Stimulated activated CD4-positive, alpha-beta T cell treated with anti-CD3 and anti-CD28 coated beads, Interleukin-1b, Interleukin-23, amount 100 ng/mL, for 1 hour (primary cell): Measurements from ENCODE around the gene ARHGAP33.
A peak's percentile ranks its signal among the peaks of the same experiment; 100 is the strongest.

Experiments
- DNase-seq, 2 donors: peaks; one replicate each; pipeline ENCODE4 v3.0.0-alpha.2; 2020; ENCODE audit warnings: low read depth in 2 of 2

ARHGAP33 gene, protein sequence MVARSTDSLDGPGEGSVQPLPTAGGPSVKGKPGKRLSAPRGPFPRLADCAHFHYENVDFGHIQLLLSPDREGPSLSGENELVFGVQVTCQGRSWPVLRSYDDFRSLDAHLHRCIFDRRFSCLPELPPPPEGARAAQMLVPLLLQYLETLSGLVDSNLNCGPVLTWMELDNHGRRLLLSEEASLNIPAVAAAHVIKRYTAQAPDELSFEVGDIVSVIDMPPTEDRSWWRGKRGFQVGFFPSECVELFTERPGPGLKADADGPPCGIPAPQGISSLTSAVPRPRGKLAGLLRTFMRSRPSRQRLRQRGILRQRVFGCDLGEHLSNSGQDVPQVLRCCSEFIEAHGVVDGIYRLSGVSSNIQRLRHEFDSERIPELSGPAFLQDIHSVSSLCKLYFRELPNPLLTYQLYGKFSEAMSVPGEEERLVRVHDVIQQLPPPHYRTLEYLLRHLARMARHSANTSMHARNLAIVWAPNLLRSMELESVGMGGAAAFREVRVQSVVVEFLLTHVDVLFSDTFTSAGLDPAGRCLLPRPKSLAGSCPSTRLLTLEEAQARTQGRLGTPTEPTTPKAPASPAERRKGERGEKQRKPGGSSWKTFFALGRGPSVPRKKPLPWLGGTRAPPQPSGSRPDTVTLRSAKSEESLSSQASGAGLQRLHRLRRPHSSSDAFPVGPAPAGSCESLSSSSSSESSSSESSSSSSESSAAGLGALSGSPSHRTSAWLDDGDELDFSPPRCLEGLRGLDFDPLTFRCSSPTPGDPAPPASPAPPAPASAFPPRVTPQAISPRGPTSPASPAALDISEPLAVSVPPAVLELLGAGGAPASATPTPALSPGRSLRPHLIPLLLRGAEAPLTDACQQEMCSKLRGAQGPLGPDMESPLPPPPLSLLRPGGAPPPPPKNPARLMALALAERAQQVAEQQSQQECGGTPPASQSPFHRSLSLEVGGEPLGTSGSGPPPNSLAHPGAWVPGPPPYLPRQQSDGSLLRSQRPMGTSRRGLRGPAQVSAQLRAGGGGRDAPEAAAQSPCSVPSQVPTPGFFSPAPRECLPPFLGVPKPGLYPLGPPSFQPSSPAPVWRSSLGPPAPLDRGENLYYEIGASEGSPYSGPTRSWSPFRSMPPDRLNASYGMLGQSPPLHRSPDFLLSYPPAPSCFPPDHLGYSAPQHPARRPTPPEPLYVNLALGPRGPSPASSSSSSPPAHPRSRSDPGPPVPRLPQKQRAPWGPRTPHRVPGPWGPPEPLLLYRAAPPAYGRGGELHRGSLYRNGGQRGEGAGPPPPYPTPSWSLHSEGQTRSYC

DNA sequence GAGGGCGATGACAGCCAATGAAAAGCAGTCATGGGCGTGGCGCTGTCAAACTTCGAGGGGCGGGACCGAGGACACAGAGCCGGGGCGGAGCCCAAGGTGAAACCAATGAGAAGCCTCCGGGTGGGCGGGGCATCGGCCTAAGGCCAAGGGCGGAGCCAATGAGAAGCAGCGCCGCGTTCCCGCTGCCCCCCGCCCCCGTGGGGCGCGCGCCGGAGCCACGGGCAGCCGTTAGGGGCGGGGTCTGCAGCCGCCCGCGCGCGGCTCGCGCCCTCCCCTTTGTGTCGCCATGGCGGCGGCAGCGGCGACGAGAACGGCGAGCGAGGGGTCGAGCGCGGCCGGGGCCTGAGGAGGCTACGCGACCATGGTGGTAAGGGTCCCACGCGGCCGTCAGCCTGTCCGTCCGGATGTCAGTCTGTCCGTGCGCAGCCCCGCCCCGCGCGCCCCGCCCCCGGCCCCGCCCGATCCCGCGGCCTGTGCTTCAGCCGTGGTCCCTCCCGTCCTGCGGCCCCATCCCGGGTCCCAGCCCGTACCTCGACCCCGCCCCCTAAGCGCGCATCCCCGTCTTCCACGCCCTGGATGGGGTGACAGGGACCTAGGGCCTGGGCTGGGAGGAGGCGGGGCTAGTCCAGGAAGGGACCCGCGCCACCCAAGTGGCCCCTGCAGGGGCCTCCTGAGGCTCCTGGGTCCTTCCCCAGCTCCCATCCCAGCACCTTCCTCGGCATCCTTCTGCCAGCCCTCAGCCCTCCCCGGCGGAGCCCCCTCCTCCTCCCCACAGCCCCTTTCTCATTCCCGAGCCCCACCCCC, at the start of gene ARHGAP33:
ARHGAP33 (plus strand) TSS at position 267 of the 804 bp plus-strand sequence; CDS start at position 362, 95 bp downstream.
- peak; percentile 96 to 97 for DNase-seq

DNA sequence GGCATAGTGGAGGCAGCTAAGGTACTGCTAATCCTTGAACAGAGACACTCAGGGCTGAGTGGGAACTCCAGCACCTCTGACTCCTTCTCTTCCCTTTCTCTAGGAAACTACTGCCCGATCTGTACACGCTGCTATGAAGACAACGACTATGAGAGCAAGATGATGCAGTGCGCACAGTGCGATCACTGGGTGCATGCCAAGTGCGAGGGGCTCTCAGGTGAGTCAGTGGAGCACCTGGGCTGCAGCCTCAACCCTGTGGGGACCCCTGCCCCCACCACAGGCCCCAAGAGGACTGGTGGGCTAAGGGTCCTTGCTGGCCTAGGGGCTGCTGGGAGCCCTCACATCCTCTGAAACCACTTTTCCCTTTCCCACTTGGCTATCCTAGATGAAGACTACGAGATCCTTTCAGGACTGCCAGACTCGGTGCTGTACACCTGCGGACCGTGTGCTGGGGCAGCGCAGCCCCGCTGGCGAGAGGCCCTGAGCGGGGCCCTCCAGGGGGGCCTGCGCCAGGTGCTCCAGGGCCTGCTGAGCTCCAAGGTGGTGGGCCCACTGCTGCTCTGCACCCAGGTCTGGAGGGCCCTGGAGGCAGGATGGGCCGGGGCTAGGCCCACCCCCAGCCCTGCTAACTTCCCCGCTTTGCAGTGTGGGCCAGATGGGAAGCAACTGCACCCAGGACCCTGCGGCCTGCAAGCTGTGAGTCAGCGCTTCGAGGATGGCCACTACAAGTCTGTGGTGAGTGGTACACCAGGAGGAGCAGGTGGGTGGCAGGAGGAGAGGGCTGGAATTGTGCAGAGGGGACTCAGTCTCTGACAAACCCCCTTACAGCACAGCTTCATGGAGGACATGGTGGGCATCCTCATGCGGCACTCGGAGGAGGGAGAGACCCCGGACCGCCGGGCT, 48.1 kb upstream of the ARHGAP33 start:
- DNase-seq = no peak

DNA sequence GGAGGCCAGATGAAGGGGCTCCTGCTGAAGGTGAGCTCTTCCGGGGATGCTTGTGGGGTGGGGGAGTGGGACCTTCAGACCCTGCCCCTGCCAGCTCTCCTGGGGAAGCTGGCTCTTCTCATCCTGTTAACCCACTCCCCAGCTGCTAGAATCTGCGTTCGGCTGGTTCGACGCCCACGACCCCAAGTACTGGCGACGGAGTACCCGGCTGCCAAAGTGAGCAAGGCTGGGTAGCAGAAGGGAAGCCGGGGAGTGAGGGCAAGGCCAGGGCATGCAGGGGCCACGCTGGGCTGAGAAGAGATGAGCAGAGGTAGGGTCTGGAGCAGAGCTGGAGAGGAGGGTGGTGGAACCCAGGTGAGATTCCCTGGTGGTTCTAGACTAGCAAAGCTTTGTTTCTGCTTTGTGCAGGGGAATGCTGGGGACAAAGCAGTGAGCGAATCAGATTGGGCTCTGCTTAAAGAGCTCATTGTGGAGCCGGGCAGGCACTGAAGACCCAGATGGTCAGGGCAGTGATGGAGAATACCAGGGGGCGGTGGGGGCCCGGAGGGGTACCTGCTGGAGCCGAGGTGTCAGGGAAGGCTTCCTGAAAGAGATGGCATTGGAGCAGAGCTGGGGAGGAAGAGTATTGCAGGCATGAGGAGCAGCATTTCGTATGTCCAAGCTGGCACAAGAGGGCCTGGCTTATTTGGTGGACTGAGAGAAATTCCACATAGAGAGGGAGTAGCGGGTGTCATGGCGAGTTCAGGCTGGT, 47.2 kb upstream of the ARHGAP33 start:
- no peak for DNase-seq

DNA sequence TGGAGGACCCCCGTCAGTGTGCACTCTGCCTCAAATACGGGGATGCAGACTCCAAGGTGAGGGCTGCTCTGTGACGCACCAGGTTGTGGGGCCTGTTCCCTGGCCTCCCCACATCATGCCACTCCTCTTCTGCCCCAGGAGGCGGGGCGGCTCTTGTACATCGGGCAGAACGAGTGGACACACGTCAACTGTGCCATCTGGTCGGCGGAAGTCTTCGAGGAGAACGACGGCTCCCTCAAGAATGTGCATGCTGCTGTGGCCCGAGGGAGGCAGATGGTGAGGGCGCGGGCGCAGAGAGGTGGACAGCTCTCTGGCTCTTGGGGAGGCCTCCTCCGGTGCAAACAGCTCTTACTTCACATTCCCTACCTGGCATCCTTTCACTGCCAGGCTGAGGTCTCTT, 46.3 kb upstream of the ARHGAP33 start:
- DNase-seq = no peak

DNA sequence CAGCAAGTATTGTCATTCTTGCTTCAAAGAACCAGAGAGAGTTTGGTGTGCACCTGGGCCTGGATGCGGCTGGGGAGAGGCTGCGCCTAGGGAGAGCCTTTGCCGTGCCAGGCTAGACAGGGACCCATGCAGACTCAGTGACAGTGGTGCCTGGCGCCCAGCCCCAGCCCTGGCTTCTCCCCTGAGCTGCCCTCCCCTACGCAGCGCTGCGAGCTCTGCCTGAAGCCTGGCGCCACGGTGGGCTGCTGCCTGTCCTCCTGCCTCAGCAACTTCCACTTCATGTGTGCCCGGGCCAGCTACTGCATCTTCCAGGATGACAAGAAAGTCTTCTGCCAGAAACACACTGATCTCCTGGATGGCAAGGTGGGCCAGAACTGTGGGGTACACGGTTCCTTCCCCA, 45.6 kb upstream of the ARHGAP33 start:
- no peak for DNase-seq

DNA sequence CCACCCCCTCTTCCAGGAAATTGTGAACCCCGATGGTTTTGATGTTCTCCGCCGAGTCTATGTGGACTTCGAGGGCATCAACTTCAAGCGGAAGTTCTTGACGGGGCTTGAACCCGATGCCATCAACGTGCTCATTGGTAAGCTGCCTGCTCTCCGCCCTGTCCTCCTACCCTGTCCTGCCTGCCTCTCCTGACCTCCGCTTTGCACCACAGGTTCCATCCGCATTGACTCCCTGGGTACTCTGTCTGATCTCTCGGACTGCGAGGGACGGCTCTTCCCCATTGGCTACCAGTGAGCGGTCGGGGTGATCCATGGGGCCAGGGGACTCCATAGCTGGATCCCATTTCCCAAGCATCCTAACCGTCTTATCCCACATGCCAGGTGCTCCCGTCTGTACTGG, 45.0 kb upstream of the ARHGAP33 start:
- no peak for DNase-seq

DNA sequence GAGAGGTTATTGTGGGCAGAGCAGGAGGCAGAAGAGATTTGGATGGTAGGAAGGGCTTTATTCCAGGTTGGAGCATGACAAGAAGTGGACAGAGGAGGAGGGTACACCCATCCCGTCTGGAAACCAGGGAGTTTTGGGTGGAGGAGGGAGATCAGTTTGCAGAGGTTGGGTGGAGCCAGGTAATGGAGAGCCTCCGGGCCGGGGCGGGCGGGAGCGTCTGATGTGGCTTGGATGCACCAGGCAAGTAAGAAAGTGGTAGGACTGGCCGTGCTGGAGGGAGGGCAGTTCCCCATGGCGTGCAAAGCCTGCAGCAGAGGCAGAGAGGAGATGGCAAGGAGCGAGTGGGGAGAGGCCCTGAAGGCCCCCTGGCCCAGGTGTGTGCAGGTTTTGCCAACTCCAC, 44.0 kb upstream of the ARHGAP33 start:
- no peak for DNase-seq

DNA sequence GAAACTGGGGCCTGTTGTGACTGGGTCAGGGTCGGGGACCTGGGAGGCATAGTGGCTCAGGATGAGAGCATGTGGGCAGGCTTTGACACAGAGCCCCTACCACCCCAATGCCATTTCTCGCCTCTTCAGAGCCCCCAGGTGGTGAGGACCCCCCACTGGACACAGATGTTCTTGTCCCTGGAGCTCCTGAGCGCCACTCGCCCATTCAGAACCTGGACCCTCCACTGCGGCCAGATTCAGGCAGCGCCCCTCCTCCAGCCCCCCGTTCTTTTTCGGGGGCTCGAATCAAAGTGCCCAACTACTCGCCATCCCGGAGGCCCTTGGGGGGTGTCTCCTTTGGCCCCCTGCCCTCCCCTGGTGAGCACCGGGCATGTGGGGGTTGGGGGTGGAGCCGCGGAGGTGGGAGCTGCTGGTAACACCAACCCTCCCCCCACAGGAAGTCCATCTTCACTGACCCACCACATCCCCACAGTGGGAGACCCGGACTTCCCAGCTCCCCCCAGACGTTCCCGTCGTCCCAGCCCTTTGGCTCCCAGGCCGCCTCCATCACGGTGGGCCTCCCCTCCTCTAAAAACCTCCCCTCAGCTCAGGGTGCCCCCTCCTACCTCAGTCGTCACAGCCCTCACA, 43.5 kb upstream of the ARHGAP33 start:
- DNase-seq = no peak

DNA sequence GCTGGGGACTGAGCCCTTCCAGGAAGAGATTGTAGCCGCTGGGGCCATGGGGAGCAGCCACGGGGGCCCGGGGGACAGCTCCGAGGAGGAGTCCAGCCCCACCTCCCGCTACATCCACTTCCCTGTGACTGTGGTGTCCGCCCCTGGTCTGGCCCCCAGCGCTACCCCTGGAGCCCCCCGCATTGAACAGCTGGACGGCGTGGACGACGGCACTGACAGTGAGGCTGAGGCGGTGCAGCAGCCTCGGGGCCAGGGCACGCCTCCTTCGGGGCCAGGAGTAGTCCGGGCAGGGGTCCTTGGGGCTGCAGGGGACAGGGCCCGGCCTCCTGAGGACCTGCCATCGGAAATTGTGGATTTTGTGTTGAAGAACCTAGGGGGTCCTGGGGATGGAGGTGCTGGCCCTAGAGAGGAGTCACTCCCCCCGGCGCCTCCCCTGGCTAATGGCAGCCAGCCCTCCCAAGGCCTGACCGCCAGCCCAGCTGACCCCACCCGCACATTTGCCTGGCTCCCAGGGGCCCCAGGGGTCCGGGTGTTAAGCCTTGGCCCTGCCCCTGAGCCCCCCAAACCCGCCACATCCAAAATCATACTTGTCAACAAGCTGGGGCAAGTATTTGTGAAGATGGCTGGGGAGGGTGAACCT, 42.7 kb upstream of the ARHGAP33 start:
- no peak for DNase-seq

DNA sequence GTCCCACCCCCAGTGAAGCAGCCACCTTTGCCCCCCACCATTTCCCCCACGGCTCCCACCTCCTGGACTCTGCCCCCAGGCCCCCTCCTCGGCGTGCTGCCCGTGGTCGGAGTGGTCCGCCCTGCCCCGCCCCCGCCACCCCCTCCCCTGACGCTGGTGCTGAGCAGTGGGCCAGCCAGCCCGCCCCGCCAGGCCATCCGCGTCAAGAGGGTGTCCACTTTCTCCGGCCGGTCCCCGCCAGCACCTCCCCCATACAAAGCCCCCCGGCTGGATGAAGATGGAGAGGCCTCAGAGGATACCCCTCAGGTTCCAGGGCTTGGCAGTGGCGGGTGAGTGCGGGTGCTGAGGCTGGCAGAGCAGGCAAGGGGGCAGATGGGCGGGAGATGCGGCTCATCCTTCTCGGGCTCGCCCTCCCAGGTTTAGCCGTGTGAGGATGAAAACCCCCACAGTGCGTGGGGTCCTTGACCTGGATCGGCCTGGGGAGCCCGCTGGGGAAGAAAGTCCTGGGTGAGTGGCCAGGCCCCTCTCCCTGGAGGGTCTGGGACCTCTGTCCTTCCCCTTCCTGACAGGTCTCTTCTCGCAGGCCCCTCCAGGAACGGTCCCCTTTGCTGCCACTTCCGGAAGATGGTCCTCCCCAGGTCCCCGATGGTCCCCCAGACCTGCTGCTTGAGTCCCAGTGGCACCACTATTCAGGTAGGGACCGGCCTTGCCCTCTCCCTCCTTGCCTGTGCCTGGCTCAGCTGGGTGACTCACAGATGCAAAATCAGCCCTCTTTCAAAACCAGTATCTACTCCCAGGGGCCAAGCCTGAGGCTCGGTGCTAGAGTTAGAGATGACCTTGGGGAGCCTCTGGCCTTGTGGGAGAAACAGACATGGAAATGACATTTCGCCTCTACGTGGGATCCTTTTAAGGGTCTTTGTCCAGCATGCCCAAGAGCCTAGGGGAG, 41.9 kb upstream of the ARHGAP33 start:
- no peak for DNase-seq

DNA sequence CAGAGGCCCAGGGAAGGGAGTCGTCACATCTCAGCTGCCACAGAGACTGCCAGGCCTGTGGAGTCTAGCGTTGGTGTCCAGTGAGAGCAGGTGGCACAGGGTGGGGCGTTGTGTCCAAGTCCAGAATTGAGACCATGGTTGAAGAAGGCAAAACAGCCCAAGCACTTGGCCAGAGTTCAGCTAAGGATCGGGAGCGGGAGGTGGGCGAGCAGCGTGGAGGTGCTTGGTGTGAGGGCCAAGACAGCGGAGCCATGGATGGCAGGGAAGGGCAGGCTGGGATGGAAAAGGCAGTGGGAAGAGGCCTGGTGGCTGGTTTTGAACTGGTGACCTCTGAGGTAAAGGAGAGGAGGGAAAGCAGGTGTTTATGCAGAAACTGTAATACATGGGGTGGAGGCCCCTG, 41.1 kb upstream of the ARHGAP33 start:
- DNase-seq = no peak

DNA sequence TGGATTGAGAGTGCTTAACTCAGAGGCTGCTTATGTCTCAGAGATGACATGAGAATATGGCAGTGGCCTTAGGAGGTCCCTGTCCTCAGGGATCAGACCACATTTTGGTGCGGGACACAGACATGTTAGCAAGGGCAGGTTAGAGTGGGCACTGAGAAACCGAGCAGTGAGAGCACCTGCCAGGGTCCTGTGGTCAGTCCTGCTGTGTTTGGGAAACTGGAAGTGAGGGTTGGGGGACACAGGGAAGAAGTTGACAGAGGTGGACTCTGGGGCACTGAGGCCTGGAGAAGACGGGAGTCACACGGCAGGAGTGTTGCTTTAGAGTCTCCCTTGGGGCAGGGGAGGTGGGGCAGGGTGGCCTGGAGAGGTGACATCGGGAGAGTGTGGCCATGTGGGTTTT, 40.5 kb upstream of the ARHGAP33 start:
- DNase-seq = no peak

DNA sequence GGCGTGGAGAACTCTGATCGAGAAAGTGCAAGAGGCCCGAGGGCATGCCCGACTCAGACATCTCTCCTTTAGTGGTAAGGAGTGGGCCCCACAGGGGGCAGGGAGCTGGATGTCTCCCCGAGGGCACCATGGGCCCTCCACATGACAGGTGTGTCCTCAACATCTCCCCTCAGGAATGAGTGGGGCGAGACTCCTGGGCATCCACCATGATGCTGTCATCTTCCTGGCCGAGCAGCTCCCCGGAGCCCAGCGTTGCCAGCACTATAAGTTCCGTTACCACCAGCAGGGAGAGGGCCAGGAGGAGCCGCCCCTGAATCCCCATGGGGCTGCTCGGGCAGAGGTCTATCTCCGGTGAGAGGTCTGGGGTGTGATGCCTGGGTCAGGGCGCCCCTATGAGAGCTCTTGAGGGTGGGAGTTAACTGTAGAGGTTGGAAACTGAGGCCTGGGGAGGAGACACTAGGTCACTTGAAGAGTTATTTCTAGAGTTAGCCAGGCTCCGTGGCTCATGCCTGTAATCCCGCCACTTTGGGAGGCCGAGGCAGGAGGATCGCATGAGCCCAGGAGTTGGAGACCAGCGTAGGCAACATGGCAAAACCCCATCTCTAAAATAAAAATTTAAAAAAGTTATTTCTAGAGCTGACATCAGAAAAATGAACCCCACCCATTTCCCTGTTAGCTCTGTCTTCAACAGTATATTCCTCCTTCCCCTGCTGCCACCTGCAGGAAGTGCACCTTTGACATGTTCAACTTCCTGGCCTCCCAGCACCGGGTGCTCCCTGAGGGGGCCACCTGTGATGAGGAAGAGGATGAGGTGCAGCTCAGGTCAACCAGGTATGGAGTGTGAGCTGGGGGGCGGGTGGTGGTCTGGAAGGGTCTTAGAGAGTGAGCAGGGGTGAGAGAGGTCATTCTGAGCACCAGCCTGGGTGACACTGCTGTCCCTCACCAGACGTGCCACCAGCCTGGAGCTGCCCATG, 38.2 kb upstream of the ARHGAP33 start:
- no peak for DNase-seq

DNA sequence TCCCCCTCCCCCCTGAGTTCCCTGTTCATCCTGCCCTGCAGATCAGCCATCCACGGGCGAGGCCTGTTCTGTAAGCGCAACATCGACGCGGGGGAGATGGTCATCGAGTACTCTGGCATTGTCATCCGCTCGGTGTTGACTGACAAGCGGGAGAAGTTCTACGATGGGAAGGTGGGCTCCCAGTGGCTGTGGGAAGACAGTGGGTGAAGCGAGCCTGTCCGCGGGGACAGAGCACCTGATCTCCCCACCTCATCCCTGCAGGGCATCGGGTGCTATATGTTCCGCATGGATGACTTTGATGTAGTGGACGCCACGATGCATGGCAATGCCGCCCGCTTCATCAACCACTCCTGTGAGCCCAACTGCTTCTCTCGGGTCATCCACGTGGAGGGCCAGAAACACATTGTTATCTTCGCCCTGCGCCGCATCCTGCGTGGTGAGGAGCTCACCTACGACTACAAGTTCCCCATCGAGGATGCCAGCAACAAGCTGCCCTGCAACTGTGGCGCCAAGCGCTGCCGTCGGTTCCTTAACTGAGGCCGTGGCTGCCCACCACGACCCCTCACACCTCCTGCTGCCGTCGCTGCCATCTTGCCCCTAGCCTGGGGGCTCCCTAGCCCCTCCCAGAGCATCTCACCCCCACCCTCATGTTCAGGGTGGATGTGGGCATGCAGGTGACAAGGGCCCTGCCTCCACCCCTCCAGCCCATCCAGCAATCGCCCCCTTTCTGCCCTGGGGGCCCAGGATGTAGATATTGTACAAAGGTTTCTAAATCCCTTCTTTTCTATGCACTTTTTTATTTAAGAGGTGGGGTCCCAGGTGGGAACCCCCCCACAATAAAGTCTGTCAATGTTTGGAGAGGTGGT, 37.1 kb upstream of the ARHGAP33 start:
- no peak for DNase-seq

DNA sequence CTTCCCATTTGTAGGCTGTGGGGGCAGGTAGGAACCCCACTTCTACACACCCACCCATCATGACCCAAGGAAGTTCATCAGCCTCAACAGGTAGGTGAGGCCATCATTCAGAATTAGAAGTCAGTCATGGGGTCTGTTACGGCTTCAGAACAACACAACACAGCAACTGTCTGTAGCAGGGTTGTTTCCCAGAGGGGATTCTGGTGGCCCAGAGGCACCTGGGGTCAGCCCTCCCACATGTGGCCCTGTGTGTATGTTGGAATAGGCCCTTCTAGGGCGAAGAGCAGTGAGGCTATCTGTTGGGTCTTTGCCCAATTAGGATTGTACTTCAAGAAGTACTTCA, 36.5 kb upstream of the ARHGAP33 start:
- DNase-seq = no peak
